ENCODE results near the gene ACTR5. TPM values are rescaled to one million over a fixed set of nuclear protein-coding genes. Genes with fewer than 3 reads are reported as not detected.
A peak's percentile ranks its signal among the peaks of the same experiment; 100 is the strongest.

The ACTR5 gene
- total RNA-seq, 1 experiment from 2014 or later: 22.0 TPM

- TF ChIP-seq FOSL1 (IDR thresholded peaks at IDR 0.05; ENCODE audit: low read depth) (no peak), ZFX (IDR thresholded peaks at IDR 0.05) (no peak), YY1 (IDR thresholded peaks at IDR 0.05; ENCODE audit: extremely low read depth, insufficient replicate concordance, low read depth, low read length) (no peak), JUND (IDR thresholded peaks at IDR 0.05) (no peak), EZH2phosphoT487 (IDR thresholded peaks at IDR 0.05; ENCODE audit: borderline replicate concordance) (no peak), CEBPB (IDR thresholded peaks at IDR 0.05; ENCODE audit: low read depth) (no peak), ZNF274 (IDR thresholded peaks at IDR 0.05; ENCODE audit: low read depth, low read length) (no peak), CBX3 (IDR thresholded peaks at IDR 0.05; ENCODE audit: low read depth) (no peak), RAD21 (IDR thresholded peaks at IDR 0.05; ENCODE audit: low read depth) (no peak), TCF7L2 (IDR thresholded peaks at IDR 0.05; ENCODE audit: borderline replicate concordance, extremely low read depth, insufficient read depth, insufficient read length) (no peak), ZBTB33 (IDR thresholded peaks at IDR 0.05; ENCODE audit: extremely low read depth, insufficient replicate concordance, low read length) (no peak), POLR2AphosphoS5 (IDR thresholded peaks at IDR 0.05; ENCODE audit: low read depth, low read length) (no peak), ELF1 (IDR thresholded peaks at IDR 0.05; ENCODE audit: borderline replicate concordance, low read depth) (no peak)
- TF ChIP-seq, protein P1, sequence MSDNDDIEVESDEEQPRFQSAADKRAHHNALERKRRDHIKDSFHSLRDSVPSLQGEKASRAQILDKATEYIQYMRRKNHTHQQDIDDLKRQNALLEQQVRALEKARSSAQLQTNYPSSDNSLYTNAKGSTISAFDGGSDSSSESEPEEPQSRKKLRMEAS (IDR thresholded peaks at IDR 0.05): no peak
- Histone ChIP-seq H2AFZ (ENCODE audit: low read depth, low read length, poor library complexity, severe bottlenecking) (peak overlapping the region; percentile 29), H3K9ac (ENCODE audit: low read length) (peak overlapping the region; percentile 81), H3K36me3 (ENCODE audit: control insufficient read depth in 1 of 2, insufficient read depth in 2 of 2, low read length in 2 of 2) (peaks cover 18 to 23% of the 10 kb centered on the region in 2 experiments), H3K9me2 (ENCODE audit: insufficient read depth) (no peaks in the 10 kb centered on the region), H3K4me1 (ENCODE audit: control insufficient read depth in 1 of 2, insufficient read depth in 2 of 2, low read length in 2 of 2) (peaks cover 8 to 24% of the 10 kb centered on the region in 2 experiments; a peak in 3 of 4 replicates), H3K27me3 (ENCODE audit: insufficient read depth, low read length) (no peaks in the 10 kb centered on the region), H3K9me3 (ENCODE audit: control insufficient read depth in 1 of 2, insufficient read depth in 1 of 2, low read depth in 1 of 2, low read length in 2 of 2) (no peaks in the 10 kb centered on the region), H3K4me3 (replicated peaks in 1 of 2; ENCODE audit: low read depth in 1 of 2, low read length in 2 of 2) (peak overlapping the region; percentile 72 to 84), H4K20me1 (ENCODE audit: insufficient read depth) (no peaks in the 10 kb centered on the region), H3K79me2 (ENCODE audit: insufficient read depth, low read length) (peaks cover 53% of the 10 kb centered on the region), H3K4me2 (ENCODE audit: low read length) (peak overlapping the region; percentile 92), H3K27ac (ENCODE audit: low read depth, low read length) (peak overlapping the region; percentile 82)
- CTCF ChIA-PET: interaction anchor here (1.4 kb wide), 1 partner anchor 30 kb away, joined by 3 read pairs; no protein-coding TSS in a partner anchor
- ATAC-seq (peak; percentile 72), DNase-seq (ENCODE audit: low read depth, low spot score) (peak; percentile 22)
- POLR2A ChIA-PET: no interaction called here
- BruUV-seq (replicated peaks): no TSS peak
- intact Hi-C loops (cut with micrococcal nuclease): loop anchor here (1.0 kb wide), 1 partner anchor 18 kb away; no protein-coding TSS in a partner anchor
- RAD21 ChIA-PET (ENCODE audit: low non-redundant PET in 1 of 2, low total read pairs in 2 of 2, uncharacterized antibody in 2 of 2, unreplicated experiment in 2 of 2): no interaction called here
Observed at GRCh38 chr20:38748861-38749149, 545 bp downstream of the ACTR5 start.

All from HCT116 (cell line).